OCI-LY3 (cell line): ENCODE measurements around the gene RETREG2.

Source experiments
- H2AFZ ChIP-seq: fragments of 200-600, 300-600 bp; shearing (Covaris generic); 2 replicates; pipeline ENCODE4 v1.6.0; 2014; ENCODE audit warnings: antibody characterized with exemption, low read depth, low read length
- H3K27ac ChIP-seq: fragments of 200-600, 300-600 bp; sonication (generic); 2 replicates; pipeline ENCODE4 v1.5.1; 2014; ENCODE audit warnings: mild to moderate bottlenecking, low read length, moderate library complexity, mixed read lengths
- H3K27me3 ChIP-seq: fragments of 200-600, 300-600 bp; sonication (generic); 2 replicates; pipeline ENCODE4 v1.6.1; 2014; ENCODE audit warnings: low read depth, low read length, mixed read lengths
- H3K36me3 ChIP-seq: fragments of 200-600, 300-600 bp; sonication (generic); replicated peaks from 2 replicates; pipeline ENCODE3; 2014; ENCODE audit warnings: low read depth, low read length, mixed read lengths
- H3K4me1 ChIP-seq: fragments of 300-600, 200-600 bp; sonication (generic); 2 replicates; pipeline ENCODE4 v1.6.1; 2014; ENCODE audit warnings: low read length, mixed read lengths
- H3K4me2 ChIP-seq: fragments of 200-600, 300-600 bp; sonication (generic); 2 replicates; pipeline ENCODE4 v1.6.1; 2014; ENCODE audit warnings: low read length, mixed read lengths
- H3K4me3 ChIP-seq: fragments of 300-600, 200-600 bp; sonication (generic); 2 replicates; pipeline ENCODE4 v1.5.1; 2014; ENCODE audit warnings: antibody characterized with exemption, mild to moderate bottlenecking, low read length, moderate library complexity
- H3K79me2 ChIP-seq: fragments of 300-600, 200-600 bp; shearing (Covaris generic); 2 replicates; pipeline ENCODE4 v1.6.1; 2014; ENCODE audit warnings: mild to moderate bottlenecking, low read length, mixed read lengths
- H3K9ac ChIP-seq: fragments of 300-600, 200-600 bp; shearing (Covaris generic); 2 replicates; pipeline ENCODE4 v1.6.0; 2014; ENCODE audit warnings: mild to moderate bottlenecking, low read length, moderate library complexity
- H3K9me3 ChIP-seq: fragments of 200-600, 300-600 bp; shearing (Covaris generic); 2 replicates; pipeline ENCODE4 v1.6.1; 2014; ENCODE audit warnings: low read length, mixed read lengths; ENCODE audit not compliant: insufficient read depth
- H4K20me1 ChIP-seq: fragments of 200-600, 300-600 bp; sonication (generic); 2 replicates; pipeline ENCODE4 v1.6.1; 2016; ENCODE audit warnings: low read length, mixed read lengths; ENCODE audit not compliant: insufficient read depth
- CTCF ChIP-seq: fragments of 200-600, 300-600 bp; sonication (generic); IDR thresholded peaks from 2 replicates; pipeline ENCODE4 v1.5.1; 2014; ENCODE audit warnings: antibody characterized with exemption, low read length, low read depth
- EZH2phosphoT487 ChIP-seq: fragments of 200-600 bp; shearing (Covaris generic); IDR thresholded peaks from 2 replicates; pipeline ENCODE4 v1.6.1; 2018; ENCODE audit warnings: antibody characterized with exemption, mixed run types, low read depth

The RETREG2 gene

GRCh38 chr2:219173176-219173575, 4.9 kb upstream of the RETREG2 start:
- Histone ChIP-seq H3K4me1 (peaks cover 6% of the 10 kb centered on the region), H3K4me2 (no peak overlapping the region), H3K79me2 (no peaks in the 10 kb centered on the region; the same call in 1 of the 2 replicates), H3K4me3 (no peak overlapping the region), H3K9me3 (no peaks in the 10 kb centered on the region), H2AFZ (no peak overlapping the region), H3K27ac (no peak overlapping the region), H3K9ac (no peak overlapping the region), H3K36me3 (peaks cover 8% of the 10 kb centered on the region), H4K20me1 (no peaks in the 10 kb centered on the region), H3K27me3 (no peaks in the 10 kb centered on the region)
- no peak for TF ChIP-seq EZH2phosphoT487
- no peak for TF ChIP-seq CTCF

GRCh38 chr2:219174146-219174545, 3.9 kb upstream of the RETREG2 start:
- no peak overlapping the region for H3K9ac ChIP-seq
- H3K27ac ChIP-seq = no peak overlapping the region
- peaks cover 8% of the 10 kb centered on the region for H3K36me3 ChIP-seq
- H3K4me3 ChIP-seq = no peak overlapping the region
- H4K20me1 ChIP-seq = no peaks in the 10 kb centered on the region
- no peaks in the 10 kb centered on the region for H3K27me3 ChIP-seq
- no peaks in the 10 kb centered on the region for H3K9me3 ChIP-seq
- H2AFZ ChIP-seq = no peak overlapping the region
- peaks cover 6% of the 10 kb centered on the region for H3K79me2 ChIP-seq
- TF ChIP-seq CTCF = no peak
- no peak for TF ChIP-seq EZH2phosphoT487
- peaks cover 10% of the 10 kb centered on the region for H3K4me1 ChIP-seq
- H3K4me2 ChIP-seq = no peak overlapping the region

GRCh38 chr2:219174801-219175200, 3.3 kb upstream of the RETREG2 start:
- Histone ChIP-seq H3K4me3 (no peak overlapping the region), H3K79me2 (peaks cover 8% of the 10 kb centered on the region), H3K4me1 (peaks cover 13% of the 10 kb centered on the region), H2AFZ (no peak overlapping the region), H4K20me1 (no peaks in the 10 kb centered on the region), H3K9me3 (no peaks in the 10 kb centered on the region), H3K27me3 (no peaks in the 10 kb centered on the region), H3K36me3 (peaks cover 8% of the 10 kb centered on the region), H3K27ac (no peak overlapping the region), H3K9ac (no peak overlapping the region), H3K4me2 (no peak overlapping the region)
- TF ChIP-seq EZH2phosphoT487 (no peak), CTCF (no peak)

GRCh38 chr2:219175486-219175885, 2.6 kb upstream of the RETREG2 start:
- peak overlapping the region; percentile 96 for H3K4me2 ChIP-seq
- peaks cover 8% of the 10 kb centered on the region for H3K36me3 ChIP-seq
- TF ChIP-seq EZH2phosphoT487 (no peak), CTCF (no peak)
- H4K20me1 ChIP-seq = no peaks in the 10 kb centered on the region
- no peak overlapping the region for H3K27ac ChIP-seq
- H3K27me3 ChIP-seq = no peaks in the 10 kb centered on the region
- H3K79me2 ChIP-seq = peaks cover 8% of the 10 kb centered on the region
- H3K9ac ChIP-seq = peak overlapping the region; percentile 99
- no peaks in the 10 kb centered on the region for H3K9me3 ChIP-seq
- peak overlapping the region; percentile 97 for H3K4me3 ChIP-seq
- peaks cover 13% of the 10 kb centered on the region for H3K4me1 ChIP-seq
- H2AFZ ChIP-seq = no peak overlapping the region
